Lower leg skin (tissue), 4 donors: ENCODE measurements around the gene SPPL3. TPM values are rescaled to one million over a fixed set of nuclear protein-coding genes. Genes with fewer than 3 reads are reported as not detected.

Experiments used
- DNase-seq, 2 donors: peaks; one replicate each; pipeline ENCODE4 v3.0.0-alpha.2; 2019; ENCODE audit warnings: low spot score in 2 of 2
- H3K4me3 ChIP-seq: fragments of 200-600 bp; sonication (generic); 2 replicates; pipeline ENCODE4 v1.5.1; 2017; ENCODE audit warnings: mild to moderate bottlenecking, low read depth; ENCODE audit not compliant: poor library complexity, severe bottlenecking
- POLR2A ChIP-seq, 2 donors: fragments of 450-650 bp; IDR thresholded peaks; one replicate each; pipeline ENCODE4 v1.6.1; 2016 to 2017; ENCODE audit warnings: antibody characterized with exemption in 2 of 2, mild to moderate bottlenecking in 1 of 2, moderate library complexity in 1 of 2
- WGBS, 2 donors: methylation state at CpG; one replicate each; pipeline ENCODE4 v1.1.5; 2018; 5-methylcytosine and 5-hydroxymethylcytosine counted together
- intact Hi-C: fragments of 100-400 bp; cut with DNase I; formaldehyde crosslinking; loops from one replicate; pipeline ENCODE4 v1.15.0; 2023; ENCODE audit warnings: low total_unique reads
- total RNA-seq, 4 donors: library from RNA; depleted of rRNA; stranded (reverse); fragments of >200 nt; gene quantifications; one replicate each; pipeline ENCODE4 v1.1.0, GENCODE V29; 2016
- TF ChIP-seq, protein P1 (sequence below), 3 donors: fragments of 450-650 bp; IDR thresholded peaks; one replicate each; pipeline ENCODE4 v1.5.1; 2016; ENCODE audit warnings: antibody characterized with exemption in 3 of 3, mild to moderate bottlenecking in 3 of 3, moderate library complexity in 2 of 3

SPPL3 gene
- total RNA-seq, 4 donors from 2014 or later = 47.3 to 59.0 (median 52.4) TPM

DNA sequence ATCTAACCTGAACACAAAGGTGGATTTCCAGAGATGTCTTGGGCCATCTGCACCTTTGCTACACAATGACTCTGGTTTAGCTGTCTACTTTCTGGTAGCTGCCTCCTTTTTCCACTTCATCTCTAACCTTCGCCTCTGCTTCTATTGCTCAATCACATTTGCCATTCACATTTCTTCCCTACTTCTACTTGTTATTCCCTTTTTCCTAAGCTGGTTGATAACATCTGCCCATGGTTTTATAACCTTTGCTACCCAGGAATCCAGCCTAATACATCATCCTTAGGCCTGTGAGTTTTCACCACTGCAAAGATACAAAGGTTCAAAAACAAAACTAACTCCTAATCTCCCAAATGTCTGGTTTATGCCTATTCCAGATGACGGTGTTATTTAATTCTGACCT, 13.2 kb downstream of the SPPL3 start:
- TF ChIP-seq POLR2A (IDR thresholded peaks at IDR 0.05) = no peak
- TF ChIP-seq, protein P1, sequence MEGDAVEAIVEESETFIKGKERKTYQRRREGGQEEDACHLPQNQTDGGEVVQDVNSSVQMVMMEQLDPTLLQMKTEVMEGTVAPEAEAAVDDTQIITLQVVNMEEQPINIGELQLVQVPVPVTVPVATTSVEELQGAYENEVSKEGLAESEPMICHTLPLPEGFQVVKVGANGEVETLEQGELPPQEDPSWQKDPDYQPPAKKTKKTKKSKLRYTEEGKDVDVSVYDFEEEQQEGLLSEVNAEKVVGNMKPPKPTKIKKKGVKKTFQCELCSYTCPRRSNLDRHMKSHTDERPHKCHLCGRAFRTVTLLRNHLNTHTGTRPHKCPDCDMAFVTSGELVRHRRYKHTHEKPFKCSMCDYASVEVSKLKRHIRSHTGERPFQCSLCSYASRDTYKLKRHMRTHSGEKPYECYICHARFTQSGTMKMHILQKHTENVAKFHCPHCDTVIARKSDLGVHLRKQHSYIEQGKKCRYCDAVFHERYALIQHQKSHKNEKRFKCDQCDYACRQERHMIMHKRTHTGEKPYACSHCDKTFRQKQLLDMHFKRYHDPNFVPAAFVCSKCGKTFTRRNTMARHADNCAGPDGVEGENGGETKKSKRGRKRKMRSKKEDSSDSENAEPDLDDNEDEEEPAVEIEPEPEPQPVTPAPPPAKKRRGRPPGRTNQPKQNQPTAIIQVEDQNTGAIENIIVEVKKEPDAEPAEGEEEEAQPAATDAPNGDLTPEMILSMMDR (IDR thresholded peaks at IDR 0.05) = no peak
- 72 to 75% methylated on average over 2 of the region's 2 CpGs for whole genome bisulfite sequencing, 2 donors
- no peak for DNase-seq
- intact Hi-C loops = no loop called here
- H3K4me3 ChIP-seq = no peak overlapping the region

DNA sequence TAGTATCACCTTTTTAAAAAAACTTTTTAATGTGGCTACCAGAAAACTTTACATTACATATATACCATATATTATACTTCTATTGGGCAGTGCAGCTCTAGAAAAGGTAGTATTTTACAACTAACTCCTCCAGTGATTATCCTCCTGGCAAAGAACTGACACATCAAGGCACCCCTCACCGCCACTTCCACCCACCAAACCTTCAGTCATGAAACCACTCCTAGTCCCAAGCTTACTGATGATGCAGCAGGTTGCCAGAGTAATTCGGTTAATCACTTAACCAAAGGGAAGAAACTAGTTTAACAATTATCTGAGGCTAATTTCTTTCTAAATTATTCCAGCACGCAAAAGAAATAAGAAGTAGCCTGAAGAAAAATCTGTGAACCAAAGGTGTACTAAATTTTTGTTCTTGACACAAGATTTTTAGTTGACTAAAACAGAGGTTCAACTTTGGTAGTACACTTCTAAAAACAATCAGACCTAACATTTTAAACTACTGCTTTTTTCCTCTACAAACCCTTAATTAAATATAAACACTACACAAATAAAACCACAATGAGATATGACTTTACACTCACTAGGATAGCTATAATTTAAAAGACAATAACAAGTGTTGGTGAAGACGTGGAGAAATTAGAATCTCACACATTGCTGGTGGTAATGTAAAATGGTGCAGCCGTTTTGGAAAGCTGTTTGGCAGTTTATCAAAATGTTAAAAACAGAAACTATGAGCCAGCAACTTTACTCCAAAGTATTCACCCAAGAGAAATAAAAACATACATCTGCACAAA, 16.7 kb downstream of the SPPL3 start:
- no peak for DNase-seq
- TF ChIP-seq, protein P1 (IDR thresholded peaks at IDR 0.05) = no peak
- TF ChIP-seq POLR2A (IDR thresholded peaks at IDR 0.05) = no peak
- intact Hi-C loops = no loop called here
- H3K4me3 ChIP-seq = no peak overlapping the region
- WGBS, 2 donors = 54 to 59% methylated on average over 5 of the region's 5 CpGs

DNA sequence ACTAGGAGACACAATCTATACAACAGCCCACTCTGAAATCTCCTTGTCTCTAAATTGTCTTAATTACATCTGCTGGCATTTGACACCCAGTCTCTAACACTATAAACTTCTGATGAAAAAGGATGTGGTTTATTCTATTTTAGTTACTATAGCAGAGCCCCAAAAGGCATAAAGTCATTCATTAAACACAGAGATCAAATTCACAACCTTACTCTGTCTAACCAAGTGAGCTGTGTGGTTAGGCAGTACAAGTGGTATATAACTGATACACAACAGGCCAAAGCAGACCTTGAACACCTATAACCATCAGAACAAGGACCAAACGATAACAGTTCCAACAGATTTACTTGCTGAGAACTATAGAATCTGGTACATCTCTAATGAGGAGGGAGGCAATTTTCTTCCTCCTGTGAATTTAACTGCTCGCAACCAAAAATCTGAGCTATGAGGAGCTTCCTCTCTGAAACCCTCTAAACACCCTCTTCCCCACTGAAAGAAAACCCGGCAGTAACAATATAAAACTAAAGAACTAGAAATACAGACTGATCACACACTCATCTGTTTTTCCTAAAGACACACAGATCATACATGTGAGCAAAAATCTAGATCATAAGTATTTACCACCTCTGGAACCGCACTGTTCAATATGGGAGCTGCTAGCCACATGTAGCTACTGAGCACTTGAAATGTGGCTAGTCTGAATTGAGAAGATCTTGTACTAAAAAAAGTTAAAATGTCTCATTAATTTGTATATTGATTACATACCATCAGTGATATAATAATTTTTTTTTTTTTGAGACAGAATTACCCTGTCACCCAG, 17.7 kb downstream of the SPPL3 start:
- intact Hi-C loops = no loop called here
- DNase-seq = no peak
- 82 to 86% methylated on average over 4 of the region's 4 CpGs for WGBS, 2 donors
- H3K4me3 ChIP-seq = no peak overlapping the region
- no peak for TF ChIP-seq POLR2A (IDR thresholded peaks at IDR 0.05)
- TF ChIP-seq, protein P1 (IDR thresholded peaks at IDR 0.05) = no peak

DNA sequence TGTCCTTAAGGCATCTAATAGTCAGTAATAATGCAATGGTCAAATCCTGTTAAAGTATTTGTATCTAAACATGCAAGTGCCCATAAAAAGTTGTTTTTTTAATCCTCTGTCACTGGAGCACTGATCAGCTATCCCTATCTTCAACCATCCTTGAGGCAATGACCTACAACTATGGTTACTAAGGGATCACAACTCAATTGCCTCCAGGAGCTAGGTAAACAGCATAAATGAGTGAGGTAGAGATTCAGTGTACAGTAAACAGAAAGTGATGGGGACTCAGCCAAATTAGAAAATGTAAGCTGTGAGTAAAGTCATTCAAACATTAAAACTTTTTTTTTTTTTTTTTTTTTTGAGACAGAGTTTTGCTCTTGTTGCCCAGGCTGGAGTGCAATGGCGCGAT, 18.6 kb downstream of the SPPL3 start:
- TF ChIP-seq, protein P1 (IDR thresholded peaks at IDR 0.05) = no peak
- TF ChIP-seq POLR2A (IDR thresholded peaks at IDR 0.05) = no peak
- WGBS, 2 donors = 98 to 100% methylated on average over 2 of the region's 2 CpGs
- no peak for DNase-seq
- intact Hi-C loops = no loop called here
- no peak overlapping the region for H3K4me3 ChIP-seq

DNA sequence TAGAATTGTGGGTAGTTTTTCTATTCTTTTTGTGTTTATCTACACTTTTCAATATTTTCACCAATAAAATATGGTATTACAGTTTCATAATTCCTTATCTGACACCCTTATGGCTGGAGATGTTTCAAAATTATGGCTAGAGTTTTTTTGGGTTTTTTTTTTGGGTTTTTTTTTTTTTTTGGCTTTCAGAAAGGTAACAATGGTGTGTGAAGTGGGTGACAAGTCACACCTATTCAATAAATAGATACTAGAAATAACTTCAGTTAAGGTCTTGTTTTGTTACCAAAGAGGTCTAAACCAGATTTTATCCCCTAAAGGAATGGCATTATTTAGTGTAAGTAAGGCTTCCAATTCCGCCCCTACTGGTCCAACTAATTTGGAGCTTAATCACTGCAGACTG, 19.5 kb downstream of the SPPL3 start:
- no peak for DNase-seq
- WGBS, 2 donors = 63 to 75% methylated on average over 1 of the region's 1 CpG
- no peak overlapping the region for H3K4me3 ChIP-seq
- intact Hi-C loops = no loop called here
- TF ChIP-seq, protein P1 (IDR thresholded peaks at IDR 0.05) = no peak
- TF ChIP-seq POLR2A (IDR thresholded peaks at IDR 0.05) = no peak
